Mucosa of stomach (tissue), 1 donor: ENCODE results near the gene UGCG.

Experiments used
- H3K27me3 ChIP-seq: one replicate; pipeline ENCODE4 v1.7.0; 2013; ENCODE audit warnings: mild to moderate bottlenecking, low read length; ENCODE audit not compliant: control insufficient read depth, insufficient read depth
- H3K36me3 ChIP-seq: one replicate; pipeline ENCODE4 v1.7.0; 2013; ENCODE audit warnings: low read length; ENCODE audit not compliant: control insufficient read depth, insufficient read depth
- H3K4me1 ChIP-seq: one replicate; pipeline ENCODE4 v1.7.0; 2013; ENCODE audit warnings: mild to moderate bottlenecking, low read length; ENCODE audit not compliant: control insufficient read depth, insufficient read depth
- H3K4me3 ChIP-seq: one replicate; pipeline ENCODE4 v1.7.0; 2013; ENCODE audit warnings: low read length
- H3K9ac ChIP-seq: one replicate; pipeline ENCODE4 v1.7.0; 2013; ENCODE audit warnings: mild to moderate bottlenecking, low read length, moderate library complexity
- H3K9me3 ChIP-seq: one replicate; pipeline ENCODE4 v1.7.0; 2013; ENCODE audit warnings: mild to moderate bottlenecking, low read length, moderate library complexity; ENCODE audit not compliant: control insufficient read depth
- donor health status: Pancreatic carcinoma.

UGCG gene

GRCh38 chr9:111925784-111926183 lies 29.2 kb downstream of the UGCG start:
- H3K9ac ChIP-seq, result no peak overlapping the region
- H3K36me3 ChIP-seq, result peaks cover 5% of the 10 kb centered on the region
- peaks cover 35% of the 10 kb centered on the region for H3K4me1 ChIP-seq

GRCh38 chr9:111926421-111926875 lies 29.8 kb downstream of the UGCG start:
- Histone ChIP-seq H3K9me3 (no peaks in the 10 kb centered on the region), H3K4me1 (peaks cover 35% of the 10 kb centered on the region), H3K36me3 (peaks cover 5% of the 10 kb centered on the region), H3K27me3 (no peaks in the 10 kb centered on the region), H3K9ac (peak overlapping the region; percentile 28), H3K4me3 (no peak overlapping the region)

More at GRCh38 chr9:111925784-111926183, 29.2 kb downstream of the UGCG start:
- Histone ChIP-seq H3K27me3 (no peaks in the 10 kb centered on the region), H3K4me3 (no peak overlapping the region), H3K9me3 (no peaks in the 10 kb centered on the region)

GRCh38 chr9:111928359-111928720 lies 31.7 kb downstream of the UGCG start:
- Histone ChIP-seq H3K9ac (no peak overlapping the region), H3K36me3 (peaks cover 9% of the 10 kb centered on the region), H3K4me3 (no peak overlapping the region), H3K9me3 (no peaks in the 10 kb centered on the region), H3K27me3 (no peaks in the 10 kb centered on the region), H3K4me1 (peaks cover 26% of the 10 kb centered on the region)

GRCh38 chr9:111934747-111935146 lies 38.1 kb downstream of the UGCG start:
- H3K27me3 ChIP-seq, result no peaks in the 10 kb centered on the region
- H3K9me3 ChIP-seq, result no peaks in the 10 kb centered on the region
- H3K9ac ChIP-seq, result no peak overlapping the region
- H3K36me3 ChIP-seq, result peaks cover 4% of the 10 kb centered on the region
- H3K4me3 ChIP-seq, result no peak overlapping the region
- H3K4me1 ChIP-seq, result peaks cover 34% of the 10 kb centered on the region

GRCh38 chr9:111936391-111936790 lies 39.8 kb downstream of the UGCG start:
- Histone ChIP-seq H3K4me1 (peaks cover 38% of the 10 kb centered on the region), H3K9me3 (no peaks in the 10 kb centered on the region), H3K27me3 (no peaks in the 10 kb centered on the region), H3K36me3 (peaks cover 4% of the 10 kb centered on the region), H3K9ac (no peak overlapping the region), H3K4me3 (no peak overlapping the region)

GRCh38 chr9:111937301-111937700 lies 40.7 kb downstream of the UGCG start:
- peaks cover under 1% of the 10 kb centered on the region for H3K36me3 ChIP-seq
- H3K27me3 ChIP-seq, result no peaks in the 10 kb centered on the region
- H3K9ac ChIP-seq, result no peak overlapping the region
- H3K4me3 ChIP-seq, result no peak overlapping the region
- no peaks in the 10 kb centered on the region for H3K9me3 ChIP-seq
- peaks cover 38% of the 10 kb centered on the region for H3K4me1 ChIP-seq

GRCh38 chr9:111937781-111938426 lies 41.3 kb downstream of the UGCG start:
- no peak overlapping the region for H3K9ac ChIP-seq
- H3K27me3 ChIP-seq, result no peaks in the 10 kb centered on the region

GRCh38 chr9:111938427-111938800 lies 41.8 kb downstream of the UGCG start:
- Histone ChIP-seq H3K9me3 (no peaks in the 10 kb centered on the region), H3K4me3 (no peak overlapping the region), H3K4me1 (peaks cover 38% of the 10 kb centered on the region), H3K36me3 (no peaks in the 10 kb centered on the region), H3K27me3 (no peaks in the 10 kb centered on the region), H3K9ac (no peak overlapping the region)

More at GRCh38 chr9:111937781-111938426, 41.3 kb downstream of the UGCG start:
- Histone ChIP-seq H3K36me3 (no peaks in the 10 kb centered on the region), H3K4me1 (peaks cover 38% of the 10 kb centered on the region), H3K9me3 (no peaks in the 10 kb centered on the region), H3K4me3 (no peak overlapping the region)

- Histone ChIP-seq H3K9me3 (no peaks in the 10 kb centered on the region), H3K36me3 (no peaks in the 10 kb centered on the region), H3K9ac (no peak overlapping the region), H3K4me3 (no peak overlapping the region), H3K27me3 (no peaks in the 10 kb centered on the region), H3K4me1 (peaks cover 46% of the 10 kb centered on the region)
Observed at GRCh38 chr9:111939322-111939721, 42.7 kb downstream of the UGCG start.

GRCh38 chr9:111940697-111941096 lies 44.1 kb downstream of the UGCG start:
- no peak overlapping the region for H3K9ac ChIP-seq
- no peaks in the 10 kb centered on the region for H3K36me3 ChIP-seq
- no peak overlapping the region for H3K4me3 ChIP-seq
- peaks cover 47% of the 10 kb centered on the region for H3K4me1 ChIP-seq
- H3K27me3 ChIP-seq, result no peaks in the 10 kb centered on the region
- no peaks in the 10 kb centered on the region for H3K9me3 ChIP-seq

GRCh38 chr9:111943200-111943599 lies 46.6 kb downstream of the UGCG start:
- no peak overlapping the region for H3K4me3 ChIP-seq
- peaks cover 22% of the 10 kb centered on the region for H3K4me1 ChIP-seq
- H3K9ac ChIP-seq, result no peak overlapping the region
- H3K27me3 ChIP-seq, result no peaks in the 10 kb centered on the region
- no peaks in the 10 kb centered on the region for H3K9me3 ChIP-seq
- H3K36me3 ChIP-seq, result no peaks in the 10 kb centered on the region

GRCh38 chr9:111943746-111944145 lies 47.1 kb downstream of the UGCG start:
- no peaks in the 10 kb centered on the region for H3K9me3 ChIP-seq
- H3K27me3 ChIP-seq, result no peaks in the 10 kb centered on the region
- no peak overlapping the region for H3K9ac ChIP-seq
- H3K4me3 ChIP-seq, result no peak overlapping the region
- H3K36me3 ChIP-seq, result no peaks in the 10 kb centered on the region
- peaks cover 18% of the 10 kb centered on the region for H3K4me1 ChIP-seq
